ENCODE data around the gene GPR171. TPM values are rescaled to one million over a fixed set of nuclear protein-coding genes. Genes with fewer than 3 reads are reported as not detected.

The GPR171 gene
- total RNA-seq, 3 donors from 2014 or later: 0.48 to 7.2 (median 1.8) TPM

GRCh38 chr3:151224268-151224866 lies 21.4 kb upstream of the GPR171 start:
- H3K27me3 ChIP-seq: no peaks in the 10 kb centered on the region
- H3K27ac ChIP-seq: no peak overlapping the region
- H3K9me3 ChIP-seq: no peaks in the 10 kb centered on the region
- H3K36me3 ChIP-seq: no peaks in the 10 kb centered on the region
- H3K4me1 ChIP-seq: peaks cover 0 to 4% of the 10 kb centered on the region in 2 donors
- no peak overlapping the region for H3K4me3 ChIP-seq
- DNase-seq (ENCODE audit: low spot score in 2 of 2): no peak
- TF ChIP-seq, protein P1, sequence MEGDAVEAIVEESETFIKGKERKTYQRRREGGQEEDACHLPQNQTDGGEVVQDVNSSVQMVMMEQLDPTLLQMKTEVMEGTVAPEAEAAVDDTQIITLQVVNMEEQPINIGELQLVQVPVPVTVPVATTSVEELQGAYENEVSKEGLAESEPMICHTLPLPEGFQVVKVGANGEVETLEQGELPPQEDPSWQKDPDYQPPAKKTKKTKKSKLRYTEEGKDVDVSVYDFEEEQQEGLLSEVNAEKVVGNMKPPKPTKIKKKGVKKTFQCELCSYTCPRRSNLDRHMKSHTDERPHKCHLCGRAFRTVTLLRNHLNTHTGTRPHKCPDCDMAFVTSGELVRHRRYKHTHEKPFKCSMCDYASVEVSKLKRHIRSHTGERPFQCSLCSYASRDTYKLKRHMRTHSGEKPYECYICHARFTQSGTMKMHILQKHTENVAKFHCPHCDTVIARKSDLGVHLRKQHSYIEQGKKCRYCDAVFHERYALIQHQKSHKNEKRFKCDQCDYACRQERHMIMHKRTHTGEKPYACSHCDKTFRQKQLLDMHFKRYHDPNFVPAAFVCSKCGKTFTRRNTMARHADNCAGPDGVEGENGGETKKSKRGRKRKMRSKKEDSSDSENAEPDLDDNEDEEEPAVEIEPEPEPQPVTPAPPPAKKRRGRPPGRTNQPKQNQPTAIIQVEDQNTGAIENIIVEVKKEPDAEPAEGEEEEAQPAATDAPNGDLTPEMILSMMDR (IDR thresholded peaks at IDR 0.05): no peak
- no peak for TF ChIP-seq POLR2AphosphoS5 (IDR thresholded peaks at IDR 0.05)
- TF ChIP-seq POLR2A (IDR thresholded peaks at IDR 0.05): no peak
- intact Hi-C loops (cut with DNase I; ENCODE audit: low total_unique reads): no loop called here

DNA sequence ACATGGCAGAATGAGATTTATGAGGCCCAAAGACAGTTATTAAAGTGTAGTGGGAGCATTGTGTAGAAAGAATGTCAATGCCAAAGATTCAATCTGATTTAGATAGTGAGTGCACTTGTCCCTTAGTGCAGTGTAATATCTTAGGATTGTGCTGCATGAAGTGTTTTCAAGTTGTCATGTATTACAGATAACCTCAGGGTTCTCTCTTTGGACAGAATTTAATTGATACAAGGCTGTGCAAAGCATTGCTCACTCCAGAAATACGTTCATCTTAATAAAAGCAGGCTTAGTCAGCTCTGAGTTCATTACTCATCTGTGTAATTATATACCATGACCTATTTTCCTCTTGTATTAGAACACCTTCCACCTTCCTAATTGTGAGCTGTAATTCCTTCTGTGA lies 16.0 kb upstream of the GPR171 start:
- DNase-seq (ENCODE audit: low spot score in 2 of 2): no peak
- intact Hi-C loops (cut with DNase I; ENCODE audit: low total_unique reads): no loop called here

GRCh38 chr3:151218136-151218535 lies 15.1 kb upstream of the GPR171 start:
- Histone ChIP-seq H3K36me3 (no peaks in the 10 kb centered on the region), H3K27me3 (no peaks in the 10 kb centered on the region), H3K4me3 (no peak overlapping the region), H3K9me3 (no peaks in the 10 kb centered on the region), H3K27ac (no peak overlapping the region), H3K4me1 (no peaks in the 10 kb centered on the region)
- DNase-seq (ENCODE audit: low spot score in 2 of 2): no peak
- intact Hi-C loops (cut with DNase I; ENCODE audit: low total_unique reads): no loop called here
- TF ChIP-seq, protein P1 (IDR thresholded peaks at IDR 0.05): no peak
- no peak for TF ChIP-seq POLR2A (IDR thresholded peaks at IDR 0.05)
- no peak for TF ChIP-seq POLR2AphosphoS5 (IDR thresholded peaks at IDR 0.05)

More for the DNA sequence above, 16.0 kb upstream of the GPR171 start:
- no peaks in the 10 kb centered on the region for H3K4me1 ChIP-seq
- no peaks in the 10 kb centered on the region for H3K36me3 ChIP-seq
- H3K4me3 ChIP-seq: no peak overlapping the region
- TF ChIP-seq, protein P1 (IDR thresholded peaks at IDR 0.05): no peak
- TF ChIP-seq POLR2A (IDR thresholded peaks at IDR 0.05): no peak
- no peak for TF ChIP-seq POLR2AphosphoS5 (IDR thresholded peaks at IDR 0.05)
- no peaks in the 10 kb centered on the region for H3K27me3 ChIP-seq
- no peaks in the 10 kb centered on the region for H3K9me3 ChIP-seq
- no peak overlapping the region for H3K27ac ChIP-seq

DNA sequence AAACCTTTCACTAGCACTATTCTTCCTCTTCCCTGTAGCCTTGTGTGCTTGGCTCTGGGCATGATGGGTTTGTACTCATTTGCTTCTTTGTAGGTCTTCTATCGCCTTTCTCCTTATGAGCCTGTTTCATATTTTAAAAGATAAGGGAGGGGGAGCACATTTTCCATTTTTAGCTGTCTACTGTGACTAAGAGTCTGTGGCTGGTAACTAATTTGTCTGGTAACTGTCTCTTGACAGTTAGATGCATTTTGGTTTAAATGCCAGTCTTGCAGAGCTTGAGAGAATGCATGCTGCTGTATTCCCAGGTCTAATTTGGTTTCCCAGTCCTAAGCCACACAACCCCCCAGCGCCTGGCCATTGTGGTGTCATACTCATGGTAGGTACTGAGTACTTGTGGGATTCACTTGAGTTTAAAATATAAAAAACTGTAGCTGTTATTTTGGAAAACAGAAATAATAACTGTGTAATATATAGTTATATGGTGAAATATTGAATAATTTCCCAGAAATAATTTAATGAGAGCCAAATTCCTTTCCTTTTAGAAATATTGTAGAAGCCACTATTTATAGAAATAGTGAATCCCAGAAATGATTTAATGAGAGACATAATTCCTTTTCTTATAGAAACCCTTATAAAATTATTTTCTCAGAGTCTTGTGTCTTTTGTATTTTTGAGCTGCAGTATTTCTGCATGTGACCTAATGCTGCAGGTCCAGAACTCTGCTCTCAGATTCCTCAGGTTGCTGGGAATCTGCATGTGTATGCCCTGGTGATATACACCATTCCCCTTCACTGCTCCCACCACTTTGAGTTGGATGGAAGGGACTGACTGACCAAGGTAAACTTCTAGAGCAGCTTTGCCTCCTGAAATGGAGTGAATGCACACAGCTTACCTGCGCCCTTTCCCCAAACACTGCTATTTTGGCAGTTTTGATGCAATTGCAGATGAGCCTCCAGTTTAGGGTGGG lies 13.9 kb upstream of the GPR171 start:
- Histone ChIP-seq H3K4me1 (no peaks in the 10 kb centered on the region), H3K27me3 (no peaks in the 10 kb centered on the region), H3K36me3 (no peaks in the 10 kb centered on the region), H3K27ac (no peak overlapping the region), H3K4me3 (no peak overlapping the region), H3K9me3 (no peaks in the 10 kb centered on the region)
- TF ChIP-seq, protein P1 (IDR thresholded peaks at IDR 0.05): no peak
- TF ChIP-seq POLR2AphosphoS5 (IDR thresholded peaks at IDR 0.05) (no peak), POLR2A (IDR thresholded peaks at IDR 0.05) (no peak)
- DNase-seq (ENCODE audit: low spot score in 2 of 2): no peak
- intact Hi-C loops (cut with DNase I; ENCODE audit: low total_unique reads): no loop called here

DNA sequence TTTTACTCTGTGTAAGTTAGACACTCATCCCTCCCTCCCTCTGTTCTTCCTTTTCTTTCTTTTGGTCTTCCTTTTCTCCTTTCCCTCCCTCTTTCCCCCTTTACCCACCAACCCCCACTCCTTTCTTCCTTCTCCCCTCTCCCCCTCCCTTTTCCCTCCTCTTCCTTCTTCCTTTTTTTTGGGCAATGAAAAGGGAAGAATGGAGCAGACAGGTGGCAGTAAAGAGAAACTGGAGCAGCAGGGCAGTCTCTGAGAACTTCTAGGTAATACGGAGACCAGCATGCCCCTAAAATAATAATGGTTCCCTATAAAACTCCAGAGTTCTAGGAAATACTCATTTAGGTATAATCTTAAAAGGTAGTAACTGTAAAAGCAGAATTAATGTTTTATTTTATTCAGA lies 11.4 kb upstream of the GPR171 start:
- Histone ChIP-seq H3K27me3 (no peaks in the 10 kb centered on the region), H3K4me3 (no peak overlapping the region), H3K9me3 (no peaks in the 10 kb centered on the region), H3K27ac (no peak overlapping the region), H3K4me1 (no peaks in the 10 kb centered on the region), H3K36me3 (no peaks in the 10 kb centered on the region)
- no peak for TF ChIP-seq POLR2A (IDR thresholded peaks at IDR 0.05)
- TF ChIP-seq POLR2AphosphoS5 (IDR thresholded peaks at IDR 0.05): no peak
- TF ChIP-seq, protein P1 (IDR thresholded peaks at IDR 0.05): no peak
- intact Hi-C loops (cut with DNase I; ENCODE audit: low total_unique reads): no loop called here
- no peak for DNase-seq (ENCODE audit: low spot score in 2 of 2)
